ENCODE results near the gene TRMT112. TPM values are rescaled to one million over a fixed set of nuclear protein-coding genes. Genes with fewer than 3 reads are reported as not detected.

TRMT112 gene
- total and polyA plus RNA-seq, 2 of the 4 experiments (the other 2 are of a cell fraction), result 173 to 202 TPM

- Histone ChIP-seq H2BK5ac (ENCODE audit: low read depth, low read length, poor library complexity, severe bottlenecking) (no peak overlapping the region), H3K9me1 (ENCODE audit: insufficient read depth, low read length) (no peaks in the 10 kb centered on the region), H4K8ac (ENCODE audit: low read depth in 2 of 2, low read length in 2 of 2) (no peak overlapping the region), H3K4me1 (ENCODE audit: control insufficient read depth, insufficient read depth, low read length) (no peaks in the 10 kb centered on the region), H2AK9ac (replicated peaks; ENCODE audit: low read depth, low read length, poor library complexity) (peak overlapping the region; percentile 65), H4K20me1 (ENCODE audit: insufficient read depth, low read length) (no peaks in the 10 kb centered on the region), H4K5ac (ENCODE audit: low read depth, low read length) (no peak overlapping the region), H3K27ac (ENCODE audit: insufficient read depth, low read length) (no peak overlapping the region), H3K9ac (ENCODE audit: low read depth, low read length) (no peak overlapping the region), H2BK120ac (ENCODE audit: low read depth, low read length) (no peak overlapping the region), H3K27me3 (ENCODE audit: control insufficient read depth, insufficient read depth, low read length) (no peaks in the 10 kb centered on the region), H3K23ac (ENCODE audit: low read depth, low read length) (no peak overlapping the region), H3K9me3 (ENCODE audit: control insufficient read depth, insufficient read depth, low read length) (no peaks in the 10 kb centered on the region), H3K14ac (replicated peaks; ENCODE audit: low read depth, low read length) (no peak overlapping the region), H2AK5ac (ENCODE audit: low read depth, low read length) (no peak overlapping the region), H3K36me3 (ENCODE audit: control insufficient read depth, insufficient read depth, low read length) (peaks cover 12% of the 10 kb centered on the region; the same call in 1 of the 2 replicates), H2BK20ac (ENCODE audit: low read depth, low read length) (no peak overlapping the region), H3K18ac (ENCODE audit: low read depth, low read length) (no peak overlapping the region), H4K91ac (ENCODE audit: insufficient read depth, low read depth, low read length) (no peak overlapping the region), H3K56ac (ENCODE audit: extremely low read depth, insufficient read depth, low read length) (no peak overlapping the region), H2AFZ (replicated peaks; ENCODE audit: low read length, poor library complexity) (no peak overlapping the region), H3K79me1 (ENCODE audit: low read depth in 1 of 2, low read length in 2 of 2) (peaks cover 5 to 32% of the 10 kb centered on the region in 2 experiments), H2BK15ac (ENCODE audit: low read depth, low read length) (no peak overlapping the region), H3K4ac (ENCODE audit: low read depth, low read length) (no peak overlapping the region), H3K4me2 (ENCODE audit: low read depth, low read length) (no peak overlapping the region), H3K4me3 (ENCODE audit: insufficient read depth, low read depth, low read length) (no peak overlapping the region)
- intact Hi-C loops (cut with micrococcal nuclease), result no loop called here
- no TSS peak for BruUV-seq (replicated peaks)
- no peak for TF ChIP-seq RAD21 (IDR thresholded peaks at IDR 0.05; ENCODE audit: low read length)
- in situ Hi-C loops (cut with MboI; ENCODE audit: low sequenced_read_pairs), result no loop called here
- no peak for DNase-seq
- 63% methylated on average over 3 of the region's 18 CpGs; no CpG with 5 or more reads in 1 of the 2 experiments for WGBS, 2 experiments (ENCODE audit: extremely low coverage in 2 of 2, insufficient read length in 1 of 2)
- dilution Hi-C loops (cut with HindIII; ENCODE audit: low sequenced_read_pairs, unreplicated experiment), result no loop called here
- ATAC-seq (ENCODE audit: low read depth), result no peak
- ChIA-PET CTCF (no interaction called here), POLR2A (ENCODE audit: unreplicated experiment) (no interaction called here)
These were observed 3.7 kb downstream of the TRMT112 start for GRCh38 chr11:64313491-64314145.

All from IMR-90 (cell line).